Heart right ventricle (tissue), 16 donors: ENCODE results near the gene MRE11. TPM values are rescaled to one million over a fixed set of nuclear protein-coding genes. Genes with fewer than 3 reads are reported as not detected.
A peak's percentile ranks its signal among the peaks of the same experiment; 100 is the strongest.

Experiments used
- ATAC-seq, 8 donors: fragments of 200-7000 bp; cut with Tn5 transposase; one replicate each; pipeline ENCODE4 v1.9.1; 2020; ENCODE audit warnings: mild to moderate bottlenecking in 8 of 8, moderate library complexity in 8 of 8, moderate number of reproducible peaks in 1 of 8
- DNase-seq, 2 donors: peaks; one replicate each; pipeline ENCODE4 v3.0.0-alpha.2; 2020
- H3K27ac ChIP-seq, 10 donors: fragments of 200-600 bp; sonication (generic) in 2 of 10; one replicate each; pipeline versions ENCODE4 v1.5.0 to v1.8.0; 2020 to 2022; ENCODE audit warnings: mild to moderate bottlenecking in 3 of 10
- H3K27me3 ChIP-seq, 7 donors: fragments of 200-600 bp; one replicate each; pipeline ENCODE4 v1.8.0; 2021 to 2022; ENCODE audit warnings: mild to moderate bottlenecking in 2 of 7
- H3K36me3 ChIP-seq, 9 donors: fragments of 200-600 bp; sonication (generic) in 1 of 9; one replicate each; pipeline versions ENCODE4 v1.5.0 to v1.8.0; 2020 to 2022; ENCODE audit warnings: mild to moderate bottlenecking in 2 of 9
- H3K4me1 ChIP-seq, 9 donors: fragments of 200-600 bp; sonication (generic) in 1 of 9; one replicate each; pipeline versions ENCODE4 v1.5.0 to v1.8.0; 2020 to 2022; ENCODE audit warnings: mild to moderate bottlenecking in 4 of 9
- H3K4me3 ChIP-seq, 10 donors: fragments of 200-600 bp; sonication (generic) in 2 of 10; one replicate each; pipeline versions ENCODE4 v1.5.0 to v1.8.0; 2020 to 2022; ENCODE audit warnings: mild to moderate bottlenecking in 7 of 10, moderate library complexity in 2 of 10
- H3K9me3 ChIP-seq, 11 donors: fragments of 200-600 bp in 10 of 11; sonication (generic) in 2 of 11; one replicate each; pipeline versions ENCODE4 v1.5.0 to v1.8.0; 2013 to 2022; ENCODE audit warnings: mild to moderate bottlenecking in 2 of 11, control low read depth in 1 of 11, moderate library complexity in 1 of 11
- WGBS, 2 donors: extraction: QIAGEN DNeasy Blood & Tissue Kit; methylation state at CpG; one replicate each; pipeline ENCODE4 v1.1.7; 2013; ENCODE audit warnings: inconsistent platforms in 1 of 2; 5-methylcytosine and 5-hydroxymethylcytosine counted together
- intact Hi-C, 10 donors: fragments of 100-400 bp; cut with DNase I; formaldehyde crosslinking; loops; one replicate each; pipeline versions ENCODE4 v1.11.1 to v1.14.2; 2022
- polyA plus RNA-seq, 2 donors: library from polyadenylated mRNA; stranded (reverse); fragments of 200-250 nt; gene quantifications; one replicate each; pipeline ENCODE4 v1.2.3, GENCODE V29; 2013
- total RNA-seq, 10 donors: library from RNA; stranded (reverse); fragmentation: NEBNext Ultra II Directional in 3 of 10; extraction: Animal tissue kit (Norgen Biotek cat#: 25700) in 3 of 10; gene quantifications; one replicate each; pipeline versions ENCODE4 v1.2.1 to v1.2.4, GENCODE V29; 2021 to 2023
- TF ChIP-seq, protein P1 (sequence below), 9 donors: fragments of 200-600 bp; sonication (generic) in 2 of 9; IDR thresholded peaks; one replicate each; pipeline versions ENCODE4 v1.5.0 to v1.8.0; 2021 to 2022; ENCODE audit warnings: antibody characterized with exemption in 9 of 9, mild to moderate bottlenecking in 5 of 9, moderate library complexity in 1 of 9
- donor health status: Arrhythmogenic right ventricular cardiomyopathy.
- donor health status: ischemic (EF 13 %, LVEDD 7.1; RV severe dilation, severe dysfunction).
- donor health status: healthy with polysubstance abuse.
- donor health status: DM: no; HTN: yes; CAD: no.
- donor health status: DM: no; HTN: no; CAD: no.
- donor health status: ischemic (EF 25% LVEDD 6.9; RV normal size, moderate dysfunction).
- donor health status: ischemic (EF 25% LVEDD 5.7; RV mildly dilated, moderate dysfunction).
- donor health status: healthy.
- donor health status: DM: yes; HTN: yes; CAD: no.
- donor health status: Ischemic cardiomyopathy.
- donor health status: ischemic (EF 35%, LVEDD 5.7; RV mildly dilated, moderate dysfunction).
- donor health status: nonischemic (EF 11% LVEDD 7.7; RV severe dilation, severe dysfunction).
- donor health status: DM: yes; HTN: yes; CAD: no.
- donor health status: PGD.
- donor health status: ischemic (EF 29% LVEDD 5.4; RV normal size, mild dysfunction).
- donor health status: nonischemic (EF 23%, LVEDD 6.1; RV moderate dilation, normal function).

The MRE11 gene
- total and polyA plus RNA-seq, 12 donors, result 3.3 to 11.2 (median 7.9) TPM

DNA sequence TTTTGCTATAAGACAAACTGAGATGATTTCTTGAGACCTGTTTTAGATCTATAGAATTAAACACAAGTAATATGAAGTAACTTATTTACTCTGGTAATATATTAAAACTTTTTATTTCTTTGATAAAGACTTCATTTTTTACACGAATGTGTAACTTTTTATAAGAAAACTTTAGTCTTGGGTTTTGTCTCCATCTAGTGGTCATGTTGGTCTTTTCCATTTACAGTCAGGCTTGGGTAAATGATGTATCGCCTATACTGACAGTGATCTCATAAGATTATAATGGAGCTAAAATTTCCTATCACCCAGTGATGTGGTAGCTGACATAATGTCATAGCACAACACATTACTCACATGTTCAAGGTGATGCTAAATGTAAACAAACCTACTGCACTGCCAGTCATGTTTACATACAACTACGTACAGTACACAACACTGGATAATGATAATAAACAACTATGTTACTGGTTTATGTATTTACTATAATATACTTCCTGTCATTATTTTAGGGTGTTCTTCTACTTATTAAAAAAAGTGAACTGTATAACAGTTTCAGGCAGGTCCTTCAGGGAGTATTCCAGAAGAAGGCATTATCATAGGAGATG is 11.1 kb upstream of the MRE11 start:
- Histone ChIP-seq H3K27me3 (no peaks in the 10 kb centered on the region), H3K4me3 (no peak overlapping the region), H3K36me3 (peaks cover 0 to 30% (median 5%) of the 10 kb centered on the region in 9 donors), H3K4me1 (no peaks in the 10 kb centered on the region), H3K9me3 (no peaks in the 10 kb centered on the region), H3K27ac (no peak overlapping the region)
- DNase-seq (no peak), ATAC-seq (no peak)
- intact Hi-C loops, result loop anchor here in 5 of 10 donors (2.0 to 10.0 kb wide), 4 partner anchors 607 to 612 kb away; no protein-coding TSS in a partner anchor
- 25 to 29% methylated on average over 3 of the region's 3 CpGs for WGBS, 2 donors
- TF ChIP-seq, protein P1, sequence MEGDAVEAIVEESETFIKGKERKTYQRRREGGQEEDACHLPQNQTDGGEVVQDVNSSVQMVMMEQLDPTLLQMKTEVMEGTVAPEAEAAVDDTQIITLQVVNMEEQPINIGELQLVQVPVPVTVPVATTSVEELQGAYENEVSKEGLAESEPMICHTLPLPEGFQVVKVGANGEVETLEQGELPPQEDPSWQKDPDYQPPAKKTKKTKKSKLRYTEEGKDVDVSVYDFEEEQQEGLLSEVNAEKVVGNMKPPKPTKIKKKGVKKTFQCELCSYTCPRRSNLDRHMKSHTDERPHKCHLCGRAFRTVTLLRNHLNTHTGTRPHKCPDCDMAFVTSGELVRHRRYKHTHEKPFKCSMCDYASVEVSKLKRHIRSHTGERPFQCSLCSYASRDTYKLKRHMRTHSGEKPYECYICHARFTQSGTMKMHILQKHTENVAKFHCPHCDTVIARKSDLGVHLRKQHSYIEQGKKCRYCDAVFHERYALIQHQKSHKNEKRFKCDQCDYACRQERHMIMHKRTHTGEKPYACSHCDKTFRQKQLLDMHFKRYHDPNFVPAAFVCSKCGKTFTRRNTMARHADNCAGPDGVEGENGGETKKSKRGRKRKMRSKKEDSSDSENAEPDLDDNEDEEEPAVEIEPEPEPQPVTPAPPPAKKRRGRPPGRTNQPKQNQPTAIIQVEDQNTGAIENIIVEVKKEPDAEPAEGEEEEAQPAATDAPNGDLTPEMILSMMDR (IDR thresholded peaks at IDR 0.05), result peak; percentile 40 to 81 (median 76)

GRCh38 chr11:94501522-94501921 is 7.9 kb upstream of the MRE11 start:
- Histone ChIP-seq H3K36me3 (peaks cover 0 to 63% (median 30%) of the 10 kb centered on the region in 9 donors), H3K9me3 (no peaks in the 10 kb centered on the region), H3K27me3 (no peaks in the 10 kb centered on the region), H3K27ac (no peak overlapping the region), H3K4me3 (no peak overlapping the region), H3K4me1 (no peaks in the 10 kb centered on the region)
- TF ChIP-seq, protein P1 (IDR thresholded peaks at IDR 0.05), result no peak
- WGBS, 2 donors, result 69 to 78% methylated on average over 2 of the region's 2 CpGs
- DNase-seq (no peak), ATAC-seq (no peak)
- intact Hi-C loops, result loop anchor here in 3 of 10 donors (5.0 to 10.0 kb wide), 2 partner anchors 604 to 607 kb away; no protein-coding TSS in a partner anchor

DNA sequence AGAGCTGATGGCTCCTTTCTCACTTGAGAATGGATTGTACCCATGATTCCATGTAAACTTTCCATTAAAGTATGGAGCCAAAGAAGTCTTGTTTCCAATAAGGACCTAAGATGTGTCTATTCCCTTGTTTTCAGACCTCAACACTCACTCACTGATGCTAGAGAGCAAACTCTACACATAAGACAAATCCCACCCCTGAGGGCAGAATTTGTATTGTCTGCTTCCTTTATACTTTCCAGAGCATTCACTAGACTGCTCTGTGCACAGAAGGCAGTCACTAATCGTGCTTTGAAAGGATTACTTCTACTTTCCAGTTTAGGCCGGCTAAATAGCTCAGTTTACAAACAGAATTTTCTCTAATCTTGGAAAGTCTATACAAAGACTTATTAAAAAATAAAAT is 6.5 kb upstream of the MRE11 start:
- ATAC-seq (no peak), DNase-seq (no peak)
- Histone ChIP-seq H3K36me3 (peaks cover 0 to 68% (median 30%) of the 10 kb centered on the region in 9 donors), H3K27ac (no peak overlapping the region), H3K27me3 (no peaks in the 10 kb centered on the region), H3K4me3 (no peak overlapping the region), H3K9me3 (no peaks in the 10 kb centered on the region), H3K4me1 (peaks cover 0 to 8% (median 0%) of the 10 kb centered on the region in 9 donors)
- intact Hi-C loops, result loop anchor here in 3 of 10 donors (5.0 to 10.0 kb wide), 2 partner anchors 603 to 605 kb away; no protein-coding TSS in a partner anchor
- WGBS, 2 donors, result 92 to 93% methylated on average over 2 of the region's 2 CpGs
- TF ChIP-seq, protein P1 (IDR thresholded peaks at IDR 0.05), result no peak

DNA sequence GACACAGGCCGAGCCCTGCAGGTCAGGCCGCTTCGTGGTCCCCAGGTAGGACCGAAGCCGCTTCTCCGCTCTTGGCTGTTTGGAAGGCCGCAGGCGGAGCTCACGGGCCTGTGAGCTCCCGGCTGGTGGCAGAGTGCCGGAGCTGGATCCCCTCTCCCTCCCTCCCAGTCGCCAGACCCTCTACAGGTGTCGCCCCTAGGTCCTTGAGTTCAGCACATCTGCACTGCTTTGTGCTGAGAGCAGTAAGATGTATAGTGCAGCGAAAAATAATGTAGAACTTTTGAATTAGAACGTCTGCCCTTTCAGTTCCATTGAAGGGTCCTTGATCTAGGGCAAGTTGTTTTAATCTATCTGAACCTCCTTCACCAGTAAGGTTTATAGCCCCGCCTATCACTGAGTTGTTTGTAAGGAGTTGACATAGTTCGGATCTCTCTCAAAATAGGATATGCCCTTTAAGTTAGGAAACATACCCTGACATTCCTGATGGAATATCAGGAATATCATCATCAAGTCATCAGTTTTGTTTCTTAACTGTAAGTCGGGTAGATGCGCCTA is 559 bp upstream of the MRE11 start:
- peaks cover 0 to 48% (median 21%) of the 10 kb centered on the region in 9 donors for H3K36me3 ChIP-seq
- H3K4me1 ChIP-seq, result peaks cover 0 to 33% (median 21%) of the 10 kb centered on the region in 9 donors
- H3K9me3 ChIP-seq, result no peaks in the 10 kb centered on the region
- DNase-seq (no peak), ATAC-seq (peak; percentile 43 to 86 (median 70))
- intact Hi-C loops, result loop anchor here in 1 of 10 donors (10.0 kb wide), 1 partner anchor 599 kb away; no protein-coding TSS in a partner anchor
- H3K4me3 ChIP-seq, result peak overlapping the region; percentile 55 to 95 (median 88)
- no peaks in the 10 kb centered on the region for H3K27me3 ChIP-seq
- TF ChIP-seq, protein P1 (IDR thresholded peaks at IDR 0.05), result no peak
- 3 to 4% methylated on average over 19 of the region's 19 CpGs for WGBS, 2 donors
- peak overlapping the region; percentile 13 to 92 (median 74) for H3K27ac ChIP-seq
